SK-N-SH (cell line): ENCODE data around the gene ARID1B. TPM values are rescaled to one million over a fixed set of nuclear protein-coding genes. Genes with fewer than 3 reads are reported as not detected.

Experiments used
- CTCF ChIA-PET: fragments of 300-600, 350-600 bp; formaldehyde crosslinking; extraction: SDS; loops from one replicate; lab custom pipeline; 2021; lab: Yijun Ruan, JAX
- POLR2A ChIA-PET: fragments of 350-600 bp; sonication (Branson Sonifier 250); formaldehyde crosslinking; extraction: SDS; loops from one replicate; lab custom pipeline; 2020; ENCODE audit warnings: antibody characterized with exemption, inconsistent platforms; lab: Yijun Ruan, JAX
- DNase-seq: peaks from one replicate; pipeline ENCODE4 v3.0.0; 2012
- H2AFZ ChIP-seq: fragments of 200-600 bp; sonication (generic); 2 replicates; pipeline ENCODE4 v1.8.1; 2016; ENCODE audit warnings: antibody characterized with exemption, mild to moderate bottlenecking, low read depth
- H3F3A ChIP-seq: fragments of 200-600 bp; sonication (generic); replicated peaks from 2 replicates; pipeline ENCODE3; 2016; ENCODE audit warnings: antibody characterized with exemption, mild to moderate bottlenecking; ENCODE audit not compliant: insufficient read depth
- H3K27ac ChIP-seq, 2 experiments: fragments of 200-500 bp in 1 of 2; fragments of 200-600 bp in 1 of 2; sonication (Bioruptor generic) in 1 of 2; sonication (generic), shearing (Covaris generic) in 1 of 2; 2 replicates each; pipeline versions ENCODE4 v1.5.1 to v1.6.1; 2014 to 2016; ENCODE audit warnings: low read depth in 2 of 2, inconsistent platforms in 1 of 2, low read length in 1 of 2, mild to moderate bottlenecking in 1 of 2, mixed read lengths in 1 of 2
- H3K27me3 ChIP-seq: fragments of 200-600 bp; sonication (generic), shearing (Covaris generic); 2 replicates; pipeline ENCODE4 v1.6.1; 2016; ENCODE audit warnings: mixed run types; ENCODE audit not compliant: insufficient read depth
- H3K36me3 ChIP-seq, 2 experiments: fragments of 200-500 bp in 1 of 2; fragments of 200-600 bp in 1 of 2; sonication (Bioruptor generic) in 1 of 2; sonication (generic) in 1 of 2; replicated peaks in 1 of 2; 2 replicates each; pipeline versions ENCODE3 to v1.5.1; 2014 to 2016; ENCODE audit warnings: low read length in 1 of 2, mild to moderate bottlenecking in 1 of 2; ENCODE audit not compliant: insufficient read depth in 2 of 2, control insufficient read depth in 1 of 2
- H3K4me1 ChIP-seq, 2 experiments: fragments of 200-500 bp in 1 of 2; fragments of 200-600 bp in 1 of 2; sonication (Bioruptor generic) in 1 of 2; sonication (generic), shearing (Covaris generic) in 1 of 2; 2 replicates each; pipeline versions ENCODE4 v1.5.1 to v1.6.1; 2014 to 2016; ENCODE audit warnings: low read depth in 1 of 2, low read length in 1 of 2, mixed run types in 1 of 2; ENCODE audit not compliant: insufficient read depth in 2 of 2, control insufficient read depth in 1 of 2
- H3K4me2 ChIP-seq: fragments of 200-600 bp; sonication (generic), shearing (Covaris generic); 2 replicates; pipeline ENCODE4 v1.6.1; 2017; ENCODE audit warnings: mixed run types
- H3K4me3 ChIP-seq, 2 experiments: fragments of 200-500 bp in 1 of 2; fragments of 200-600 bp in 1 of 2; sonication (Bioruptor generic) in 1 of 2; sonication (generic), shearing (Covaris generic) in 1 of 2; 2 replicates each; pipeline versions ENCODE4 v1.5.1 to v1.8.1; 2014 to 2016; ENCODE audit warnings: low read depth in 2 of 2, inconsistent platforms in 1 of 2, low read length in 1 of 2, mild to moderate bottlenecking in 1 of 2, mixed read lengths in 1 of 2, moderate library complexity in 1 of 2
- H3K79me2 ChIP-seq: fragments of 200-600 bp; sonication (generic); 2 replicates; pipeline ENCODE4 v1.8.1; 2017; ENCODE audit warnings: mild to moderate bottlenecking; ENCODE audit not compliant: insufficient read depth
- H3K9ac ChIP-seq: fragments of 200-600 bp; sonication (generic); 2 replicates; pipeline ENCODE4 v1.6.1; 2017; ENCODE audit warnings: mixed run types
- H3K9me2 ChIP-seq: fragments of 200-600 bp; sonication (generic); 2 replicates; pipeline ENCODE4 v1.6.1; 2017; ENCODE audit warnings: mixed run types
- H3K9me3 ChIP-seq: fragments of 200-600 bp; sonication (generic); 2 replicates; pipeline ENCODE4 v1.6.1; 2017; ENCODE audit warnings: mixed run types, mild to moderate bottlenecking, moderate library complexity
- H4K20me1 ChIP-seq: fragments of 200-600 bp; sonication (generic); 2 replicates; pipeline ENCODE4 v1.6.1; 2017; ENCODE audit warnings: mild to moderate bottlenecking, mixed run types; ENCODE audit not compliant: insufficient read depth
- CHD2 ChIP-seq: fragments of 150-350 bp; IDR thresholded peaks from 2 replicates; pipeline ENCODE4 v1.6.1; 2018; ENCODE audit warnings: low read length; ENCODE audit not compliant: partially characterized antibody
- EP300 ChIP-seq, 2 experiments: IDR thresholded peaks; 2 replicates each; pipeline versions ENCODE4 v1.4.0 to v1.6.1; 2012; ENCODE audit warnings: borderline replicate concordance in 1 of 2, low read depth in 1 of 2, low read length in 1 of 2
- EZH2phosphoT487 ChIP-seq: fragments of 200-600 bp; sonication (generic); IDR thresholded peaks from 2 replicates; pipeline ENCODE4 v1.6.1; 2017; ENCODE audit warnings: low read depth, mixed run types, mild to moderate bottlenecking, antibody characterized with exemption, moderate library complexity, borderline replicate concordance
- FOSL2 ChIP-seq: IDR thresholded peaks from 2 replicates; pipeline ENCODE4 v1.4.0; 2012; ENCODE audit warnings: low read depth, mild to moderate bottlenecking, moderate library complexity, borderline replicate concordance
- FOXJ3 ChIP-seq: sonication (generic); formaldehyde crosslinking; IDR thresholded peaks from 2 replicates; pipeline ENCODE4 v1.5.1; 2020; ENCODE audit warnings: mild to moderate bottlenecking, missing genetic modification reagents
- GABPA ChIP-seq: IDR thresholded peaks from 2 replicates; pipeline ENCODE4 v1.4.0; 2012; ENCODE audit warnings: low read depth, mild to moderate bottlenecking
- GATA2 ChIP-seq: sonication (generic); formaldehyde crosslinking; IDR thresholded peaks from 2 replicates; pipeline ENCODE4 v1.5.0; 2020; ENCODE audit warnings: mild to moderate bottlenecking, missing genetic modification reagents
- IRF3 ChIP-seq: fragments of 150-350 bp; IDR thresholded peaks from 2 replicates; pipeline ENCODE4 v1.6.1; 2016; ENCODE audit warnings: mild to moderate bottlenecking, low read depth, low read length
- MXI1 ChIP-seq: IDR thresholded peaks from 2 replicates; pipeline ENCODE4 v1.6.1; 2012; ENCODE audit warnings: mild to moderate bottlenecking, low read depth, low read length, improper control_type of control experiment
- NFIC ChIP-seq: IDR thresholded peaks from 2 replicates; pipeline ENCODE4 v1.4.0; 2012; ENCODE audit warnings: borderline replicate concordance
- NRF1 ChIP-seq: IDR thresholded peaks from 2 replicates; pipeline ENCODE4 v1.6.1; 2012; ENCODE audit warnings: low read depth, mild to moderate bottlenecking, low read length
- PBX3 ChIP-seq: IDR thresholded peaks from 2 replicates; pipeline ENCODE4; 2012
- POLR2AphosphoS5 ChIP-seq: IDR thresholded peaks from 2 replicates; pipeline ENCODE4 v1.6.1; 2012; ENCODE audit warnings: low read depth, low read length
- RAD21 ChIP-seq: IDR thresholded peaks from 2 replicates; pipeline ENCODE4 v1.6.1; 2012; ENCODE audit warnings: mild to moderate bottlenecking, low read length
- RCOR1 ChIP-seq: fragments of 150-350 bp; IDR thresholded peaks from 2 replicates; pipeline ENCODE4 v1.6.1; 2017; ENCODE audit warnings: antibody characterized with exemption, low read length
- REST ChIP-seq: IDR thresholded peaks from 2 replicates; pipeline ENCODE4 v1.6.1; 2012; ENCODE audit warnings: mild to moderate bottlenecking, low read depth, low read length, moderate library complexity
- RFX5 ChIP-seq: IDR thresholded peaks from 2 replicates; pipeline ENCODE4 v1.6.1; 2012; ENCODE audit warnings: mild to moderate bottlenecking, improper control_type of control experiment, low read length
- RXRA ChIP-seq: IDR thresholded peaks from 2 replicates; pipeline ENCODE4 v1.4.0; 2012; ENCODE audit warnings: low read depth, mild to moderate bottlenecking, borderline replicate concordance
- SIN3A ChIP-seq: IDR thresholded peaks from 2 replicates; pipeline ENCODE4 v1.6.1; 2012; ENCODE audit warnings: low read depth, mild to moderate bottlenecking, low read length, moderate library complexity, borderline replicate concordance
- TCF12 ChIP-seq: IDR thresholded peaks from 2 replicates; pipeline ENCODE4 v1.4.0; 2012
- USF1 ChIP-seq: IDR thresholded peaks from 2 replicates; pipeline ENCODE4 v1.4.0; 2012; ENCODE audit warnings: low read depth, borderline replicate concordance
- USF2 ChIP-seq: fragments of 150-350 bp; IDR thresholded peaks from 2 replicates; pipeline ENCODE4 v1.6.1; 2017; ENCODE audit warnings: antibody characterized with exemption, low read length, low read depth, borderline replicate concordance
- ZBTB33 ChIP-seq: IDR thresholded peaks from 2 replicates; pipeline ENCODE4 v1.4.0; 2012; ENCODE audit warnings: low read depth, borderline replicate concordance
- WGBS: methylation state at CpG from one replicate; pipeline ENCODE4 v1.1.6; 2017; ENCODE audit warnings: low lambda C conversion rate; 5-methylcytosine and 5-hydroxymethylcytosine counted together
- polyA plus RNA-seq, 3 experiments: library from polyadenylated mRNA; depleted of rRNA; stranded (reverse); fragments of >200 nt; gene quantifications; 2 replicates each; pipeline ENCODE4 v1.2.3, GENCODE V29; 2012

ARID1B gene
- polyA plus RNA-seq, 1 of the 3 experiments (the other 2 are of a cell fraction), result 13.6 TPM

GRCh38 chr6:156887623-156888269 lies 110.6 kb downstream of the ARID1B start:
- Histone ChIP-seq H3K9me3 (no peaks in the 10 kb centered on the region), H3K36me3 (peaks cover 0 to 3% of the 10 kb centered on the region in 2 experiments), H3K4me2 (no peak overlapping the region), H3K4me1 (peaks cover 0 to 17% of the 10 kb centered on the region in 2 experiments; a peak in 2 of 4 replicates), H3K27ac (peak overlapping the region in 1 of 2 experiments; percentile 68; a peak in 2 of 4 replicates), H3K27me3 (no peaks in the 10 kb centered on the region), H4K20me1 (peaks cover 83% of the 10 kb centered on the region), H3K4me3 (no peak overlapping the region), H2AFZ (no peak overlapping the region), H3K79me2 (peaks cover 99% of the 10 kb centered on the region), H3F3A (peaks cover 2% of the 10 kb centered on the region), H3K9me2 (no peaks in the 10 kb centered on the region), H3K9ac (no peak overlapping the region)
- no peak for DNase-seq
- WGBS, result 88% methylated on average over 6 of the region's 6 CpGs
- ChIA-PET POLR2A (no interaction called here), CTCF (interaction anchor here (0.6 to 1.1 kb wide), 2 partner anchors 52 to 1209 kb away, joined by 3 read pairs; no protein-coding TSS in a partner anchor)
- TF ChIP-seq MXI1 (peak; percentile 66; the same call in 1 of the 2 replicates), NRF1 (no peak), REST (no peak), USF1 (no peak), EP300 (IDR thresholded peaks at IDR 0.05; ENCODE audit: borderline replicate concordance in 1 of 2, low read depth in 1 of 2, low read length in 1 of 2) (0 out of 4 replicates have a peak, but pooled peaks of 1 of the 2 experiments have one; percentile 11), RXRA (no peak), POLR2AphosphoS5 (no peak), PBX3 (no peak), SIN3A (no peak), CHD2 (no peak), RFX5 (no peak), EZH2phosphoT487 (no peak), RCOR1 (peak; percentile 30; the same call in 1 of the 2 replicates), GATA2 (CRISPR knock-in tag) (no peak; the same call in 1 of the 2 replicates), TCF12 (no peak), FOSL2 (no peak), IRF3 (no peak), FOXJ3 (no peak), ZBTB33 (no peak), RAD21 (no peak), GABPA (no peak), NFIC (no peak), USF2 (no peak)
